ENCODE measurements around the gene ARID1A. TPM values are rescaled to one million over a fixed set of nuclear protein-coding genes. Genes with fewer than 3 reads are reported as not detected.

The ARID1A gene
- total and polyA plus RNA-seq, 2 of the 4 experiments (the other 2 are of a cell fraction), result 14.0 to 40.7 TPM

GRCh38 chr1:26788836-26789611, 93.2 kb downstream of the ARID1A start (continued):
- TF ChIP-seq MAFK (IDR thresholded peaks at IDR 0.05; ENCODE audit: low read depth, low read length), result no peak
- peak; percentile 92; the same call in 1 of the 2 replicates for TF ChIP-seq MAZ (IDR thresholded peaks at IDR 0.05; ENCODE audit: borderline replicate concordance, low read depth, low read length)
- TF ChIP-seq CTCF (conservative IDR thresholded peaks at IDR 0.05; ENCODE audit: low read depth, low read length), result peak; percentile 98
- TF ChIP-seq BHLHE40 (IDR thresholded peaks at IDR 0.05; ENCODE audit: low read depth, low read length), result no peak
- TF ChIP-seq POLR2A (IDR thresholded peaks at IDR 0.05; ENCODE audit: low read depth, low read length), result peak; percentile 62
